K562 (cell line): ENCODE measurements around the gene KRT72. TPM values are rescaled to one million over a fixed set of nuclear protein-coding genes. Genes with fewer than 3 reads are reported as not detected.

Experiments used
- ATAC-seq: fragments of 200-7000 bp; cut with Tn5 transposase; 3 replicates; pipeline ENCODE4 v1.9.1; 2020; ENCODE audit warnings: moderate library complexity
- BruUV-seq: library from RNA; stranded (reverse); fragments of 400-500 nt; replicated peaks from 2 replicates; lab custom pipeline; 2021; lab: Mats Ljungman, UMichigan
- CTCF ChIA-PET: fragments of 300-600 bp; formaldehyde crosslinking; extraction: SDS; loops from one replicate; lab custom pipeline; 2021; ENCODE audit warnings: low intra/inter-chr PET ratio; lab: Yijun Ruan, JAX
- POLR2A ChIA-PET: fragments of 300-600, 350-650 bp; sonication (Branson Sonifier 250); formaldehyde crosslinking; extraction: SDS; loops from one replicate; lab custom pipeline; 2021; ENCODE audit warnings: antibody characterized with exemption, inconsistent platforms; lab: Yijun Ruan, JAX
- DNase-seq, 4 experiments: peaks; one replicate each; pipeline versions ENCODE4 v3.0.0 to v3.0.0-alpha.2; 2011 to 2018; ENCODE audit warnings: low spot score in 3 of 4, mixed read lengths in 3 of 4; ENCODE audit errors: extremely low read depth in 1 of 4
- FAIRE-seq: peaks from 2 replicates; lab custom pipeline; 2011; peaks lifted over from hg19 to GRCh38; lab: Jason Lieb, UNC
- H2AFZ ChIP-seq: 2 replicates; pipeline ENCODE4 v1.6.0; 2011; ENCODE audit warnings: low read depth, low read length, control low read depth, inconsistent platforms
- H3K27ac ChIP-seq: fragments of 200-600 bp; 3 replicates; pipeline ENCODE4 v1.8.0; 2011; ENCODE audit warnings: low read depth, mild to moderate bottlenecking, control low read depth, inconsistent platforms, low read length, moderate library complexity, mixed read lengths; ENCODE audit errors: extremely low read depth
- H3K27me3 ChIP-seq, 2 experiments: fragments of 300-600 bp in 1 of 2; 2 replicates in 1 of 2; 3 replicates in 1 of 2; pipeline versions ENCODE4 v1.6.0 to v1.8.0; 2011; ENCODE audit warnings: inconsistent platforms in 2 of 2, low read length in 2 of 2, mild to moderate bottlenecking in 1 of 2, mixed read lengths in 1 of 2, moderate library complexity in 1 of 2; ENCODE audit not compliant: control insufficient read depth in 2 of 2, insufficient read depth in 2 of 2
- H3K36me3 ChIP-seq: fragments of 300-600 bp; 3 replicates; pipeline ENCODE4 v1.8.0; 2011; ENCODE audit warnings: mild to moderate bottlenecking, low read length, inconsistent platforms; ENCODE audit not compliant: control insufficient read depth, insufficient read depth
- H3K4me1 ChIP-seq, 2 experiments: fragments of 200-600 bp in 1 of 2; replicated peaks in 1 of 2; 2 replicates in 1 of 2; 3 replicates in 1 of 2; pipeline versions ENCODE4 v1.5.1 to v1.8.0; 2011; ENCODE audit warnings: inconsistent platforms in 2 of 2, low read length in 2 of 2, mild to moderate bottlenecking in 1 of 2, mixed read lengths in 1 of 2, moderate library complexity in 1 of 2; ENCODE audit not compliant: control insufficient read depth in 2 of 2, insufficient read depth in 2 of 2
- H3K4me2 ChIP-seq: 2 replicates; pipeline ENCODE4 v1.6.1; 2011; ENCODE audit warnings: low read length, control low read depth, inconsistent platforms, mixed read lengths; ENCODE audit not compliant: insufficient read depth
- H3K4me3 ChIP-seq: fragments of 200-600 bp; sonication (generic), shearing (Covaris generic); 2 replicates; pipeline ENCODE4 v1.5.1; 2016; ENCODE audit warnings: control low read depth, inconsistent platforms
- H3K79me2 ChIP-seq: fragments of 200-600 bp; 3 replicates; pipeline ENCODE4 v1.8.0; 2011; ENCODE audit warnings: low read length, inconsistent platforms; ENCODE audit not compliant: control insufficient read depth, insufficient read depth
- H3K9ac ChIP-seq, 2 experiments: 2 replicates each; pipeline versions ENCODE4 v1.6.0 to v1.6.1; 2011; ENCODE audit warnings: low read depth in 2 of 2, low read length in 2 of 2, control low read depth in 1 of 2, inconsistent platforms in 1 of 2, mild to moderate bottlenecking in 1 of 2, mixed read lengths in 1 of 2; ENCODE audit not compliant: insufficient read depth in 1 of 2
- H3K9me1 ChIP-seq: one replicate; pipeline ENCODE4 v1.6.0; 2011; ENCODE audit warnings: inconsistent platforms, mild to moderate bottlenecking, low read length, moderate library complexity; ENCODE audit not compliant: control insufficient read depth, insufficient read depth
- H3K9me3 ChIP-seq: replicated peaks from 2 replicates; pipeline ENCODE4 v1.5.1; 2011; ENCODE audit warnings: low read depth, low read length, inconsistent platforms; ENCODE audit not compliant: control insufficient read depth, insufficient read depth
- H4K20me1 ChIP-seq: replicated peaks from 2 replicates; pipeline ENCODE4 v1.6.1; 2011; ENCODE audit warnings: low read length, inconsistent platforms, mixed read lengths; ENCODE audit not compliant: control insufficient read depth, insufficient read depth
- EGR1 ChIP-seq: fragments of 450-650 bp; conservative IDR thresholded peaks from 2 replicates; pipeline ENCODE4 v1.6.1; 2017; ENCODE audit warnings: mild to moderate bottlenecking
- WGBS: fragments of 100-300 bp; shearing (Covaris generic); methylation state at CpG from one replicate; pipeline ENCODE4 v1.1.6; 2016; ENCODE audit warnings: low coverage, mixed read lengths; ENCODE audit not compliant: insufficient coverage; ENCODE audit errors: missing lambda C conversion rate; 5-methylcytosine and 5-hydroxymethylcytosine counted together
- in situ Hi-C: fragments of 300-500 bp; cut with MboI; formaldehyde crosslinking; loops from 4 replicates; pipeline ENCODE4 v1.15.0; 2018; ENCODE audit warnings: inconsistent platforms, mixed read lengths
- intact Hi-C: fragments of 100-400 bp; cut with micrococcal nuclease; formaldehyde crosslinking; loops from 2 replicates; pipeline ENCODE4 v1.14.2; 2022
- polyA plus RNA-seq, 8 experiments: library from polyadenylated mRNA; depleted of rRNA in 4 of 8; stranded (reverse) in 5 of 8; unstranded in 3 of 8; fragments of >200 nt; fragmentation: Nextera tagmentation in 2 of 8; fragmentation: Illumina TruSeq in 1 of 8; extraction: Ambion mirVana in 2 of 8; extraction: Trizol in 1 of 8; gene quantifications; 2 replicates each; pipeline versions ENCODE4 v1.2.1 to v1.2.3, GENCODE V29; 2011 to 2014; ENCODE audit warnings: inconsistent platforms in 1 of 8, missing spikeins in 1 of 8
- total RNA-seq, 7 experiments: library from RNA; depleted of rRNA in 6 of 7; stranded (reverse); fragments of >200 nt in 6 of 7; fragmentation: Illumina TruSeq in 2 of 7; extraction: Trizol in 2 of 7; gene quantifications; 2 replicates each; pipeline versions ENCODE4 v1.2.1 to v1.2.3, GENCODE V29; 2011 to 2021; ENCODE audit warnings: low replicate concordance in 1 of 7
- TF ChIP-seq, protein P1 (sequence below), 2 experiments: IDR thresholded peaks; 2 replicates each; pipeline ENCODE4 v1.6.1; 2012; ENCODE audit warnings: improper control_type of control experiment in 2 of 2, low read depth in 2 of 2, low read length in 2 of 2, borderline replicate concordance in 1 of 2
- TF ChIP-seq, protein P2 (sequence below): fragments of 450-650 bp; IDR thresholded peaks from 2 replicates; pipeline ENCODE4 v1.6.1; 2016; ENCODE audit warnings: low read depth

The KRT72 gene
- total and polyA plus RNA-seq, 9 of the 15 experiments (the other 6 are each of a cell fraction or from before 2014, with no cell fraction given): not detected

DNA sequence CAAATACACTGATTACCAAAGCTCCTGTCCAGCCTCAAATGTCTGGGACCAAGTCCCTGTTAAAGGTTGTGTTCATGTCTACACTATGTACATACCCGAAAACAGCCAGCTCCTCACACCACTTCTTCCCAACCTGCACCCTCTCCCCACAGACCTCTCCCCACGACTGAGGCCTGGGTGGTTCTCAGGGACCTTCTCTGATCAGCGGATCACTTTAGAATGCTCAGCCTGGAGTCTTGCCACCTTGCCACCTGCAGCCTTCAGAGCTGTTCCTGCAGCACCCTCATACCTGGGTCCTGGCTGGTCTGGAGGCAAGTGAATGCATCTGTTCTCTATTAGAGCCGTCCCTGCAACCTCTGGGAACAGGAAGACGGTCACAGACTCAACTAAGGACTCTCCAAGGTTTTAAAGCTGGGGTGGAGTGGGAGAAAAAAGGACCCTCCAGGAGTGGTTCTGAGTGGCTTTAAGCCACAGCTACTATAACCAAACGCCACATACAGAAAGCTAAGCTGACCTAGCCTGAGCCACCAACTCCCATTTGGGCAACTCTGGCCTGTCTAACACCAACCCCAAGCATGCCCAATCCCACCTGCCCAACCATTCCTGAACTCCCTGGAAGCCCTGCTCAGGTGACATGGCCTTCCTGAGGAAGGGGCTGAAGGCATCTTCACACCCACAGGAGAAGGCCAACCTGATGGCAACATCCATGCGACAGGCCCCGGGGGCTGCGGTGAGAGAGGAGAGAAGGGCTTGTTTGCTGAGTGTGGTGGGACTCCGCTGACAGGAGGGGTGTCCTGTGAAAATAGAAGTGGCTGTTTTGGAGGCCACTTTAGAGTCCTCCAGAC is 42.2 kb upstream of the KRT72 start (continued):
- TF ChIP-seq, protein P1, sequence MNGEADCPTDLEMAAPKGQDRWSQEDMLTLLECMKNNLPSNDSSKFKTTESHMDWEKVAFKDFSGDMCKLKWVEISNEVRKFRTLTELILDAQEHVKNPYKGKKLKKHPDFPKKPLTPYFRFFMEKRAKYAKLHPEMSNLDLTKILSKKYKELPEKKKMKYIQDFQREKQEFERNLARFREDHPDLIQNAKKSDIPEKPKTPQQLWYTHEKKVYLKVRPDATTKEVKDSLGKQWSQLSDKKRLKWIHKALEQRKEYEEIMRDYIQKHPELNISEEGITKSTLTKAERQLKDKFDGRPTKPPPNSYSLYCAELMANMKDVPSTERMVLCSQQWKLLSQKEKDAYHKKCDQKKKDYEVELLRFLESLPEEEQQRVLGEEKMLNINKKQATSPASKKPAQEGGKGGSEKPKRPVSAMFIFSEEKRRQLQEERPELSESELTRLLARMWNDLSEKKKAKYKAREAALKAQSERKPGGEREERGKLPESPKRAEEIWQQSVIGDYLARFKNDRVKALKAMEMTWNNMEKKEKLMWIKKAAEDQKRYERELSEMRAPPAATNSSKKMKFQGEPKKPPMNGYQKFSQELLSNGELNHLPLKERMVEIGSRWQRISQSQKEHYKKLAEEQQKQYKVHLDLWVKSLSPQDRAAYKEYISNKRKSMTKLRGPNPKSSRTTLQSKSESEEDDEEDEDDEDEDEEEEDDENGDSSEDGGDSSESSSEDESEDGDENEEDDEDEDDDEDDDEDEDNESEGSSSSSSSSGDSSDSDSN (IDR thresholded peaks at IDR 0.05; ENCODE audit: borderline replicate concordance in 1 of 2, low read depth in 2 of 2, low read length in 2 of 2): no peak

DNA sequence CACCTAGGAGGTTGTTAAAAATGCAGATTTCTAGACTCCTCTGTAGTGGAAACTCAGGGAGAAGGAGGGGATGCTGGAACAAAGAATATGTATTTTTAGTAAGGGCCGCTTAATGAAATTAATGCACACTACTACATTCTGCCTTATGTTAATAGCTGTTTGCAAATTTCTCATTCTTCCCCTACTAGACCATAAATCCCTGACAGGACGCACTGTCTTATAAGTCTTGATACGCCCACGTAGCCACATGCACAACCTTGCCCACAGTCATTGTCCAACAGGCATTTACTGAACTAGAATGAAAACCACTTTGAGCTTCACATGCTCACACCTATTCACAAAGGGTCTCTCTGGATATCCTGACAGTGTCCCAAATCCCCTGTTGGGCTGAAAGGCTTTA is 40.2 kb upstream of the KRT72 start:
- CTCF ChIA-PET: no interaction called here
- 48% methylated on average over 4 of the region's 4 CpGs for WGBS
- Histone ChIP-seq H3K36me3 (no peaks in the 10 kb centered on the region), H3K9me1 (no peaks in the 10 kb centered on the region), H3K79me2 (no peaks in the 10 kb centered on the region), H4K20me1 (no peaks in the 10 kb centered on the region), H3K9me3 (no peaks in the 10 kb centered on the region), H3K27me3 (no peaks in the 10 kb centered on the region), H2AFZ (0 out of 2 replicates have a peak overlapping the region, but pooled peaks have one; percentile 3), H3K27ac (no peak overlapping the region), H3K9ac (no peak overlapping the region), H3K4me1 (peaks cover 14 to 32% of the 10 kb centered on the region in 2 experiments), H3K4me2 (no peak overlapping the region), H3K4me3 (no peak overlapping the region)
- no TSS peak for BruUV-seq
- TF ChIP-seq, protein P2, sequence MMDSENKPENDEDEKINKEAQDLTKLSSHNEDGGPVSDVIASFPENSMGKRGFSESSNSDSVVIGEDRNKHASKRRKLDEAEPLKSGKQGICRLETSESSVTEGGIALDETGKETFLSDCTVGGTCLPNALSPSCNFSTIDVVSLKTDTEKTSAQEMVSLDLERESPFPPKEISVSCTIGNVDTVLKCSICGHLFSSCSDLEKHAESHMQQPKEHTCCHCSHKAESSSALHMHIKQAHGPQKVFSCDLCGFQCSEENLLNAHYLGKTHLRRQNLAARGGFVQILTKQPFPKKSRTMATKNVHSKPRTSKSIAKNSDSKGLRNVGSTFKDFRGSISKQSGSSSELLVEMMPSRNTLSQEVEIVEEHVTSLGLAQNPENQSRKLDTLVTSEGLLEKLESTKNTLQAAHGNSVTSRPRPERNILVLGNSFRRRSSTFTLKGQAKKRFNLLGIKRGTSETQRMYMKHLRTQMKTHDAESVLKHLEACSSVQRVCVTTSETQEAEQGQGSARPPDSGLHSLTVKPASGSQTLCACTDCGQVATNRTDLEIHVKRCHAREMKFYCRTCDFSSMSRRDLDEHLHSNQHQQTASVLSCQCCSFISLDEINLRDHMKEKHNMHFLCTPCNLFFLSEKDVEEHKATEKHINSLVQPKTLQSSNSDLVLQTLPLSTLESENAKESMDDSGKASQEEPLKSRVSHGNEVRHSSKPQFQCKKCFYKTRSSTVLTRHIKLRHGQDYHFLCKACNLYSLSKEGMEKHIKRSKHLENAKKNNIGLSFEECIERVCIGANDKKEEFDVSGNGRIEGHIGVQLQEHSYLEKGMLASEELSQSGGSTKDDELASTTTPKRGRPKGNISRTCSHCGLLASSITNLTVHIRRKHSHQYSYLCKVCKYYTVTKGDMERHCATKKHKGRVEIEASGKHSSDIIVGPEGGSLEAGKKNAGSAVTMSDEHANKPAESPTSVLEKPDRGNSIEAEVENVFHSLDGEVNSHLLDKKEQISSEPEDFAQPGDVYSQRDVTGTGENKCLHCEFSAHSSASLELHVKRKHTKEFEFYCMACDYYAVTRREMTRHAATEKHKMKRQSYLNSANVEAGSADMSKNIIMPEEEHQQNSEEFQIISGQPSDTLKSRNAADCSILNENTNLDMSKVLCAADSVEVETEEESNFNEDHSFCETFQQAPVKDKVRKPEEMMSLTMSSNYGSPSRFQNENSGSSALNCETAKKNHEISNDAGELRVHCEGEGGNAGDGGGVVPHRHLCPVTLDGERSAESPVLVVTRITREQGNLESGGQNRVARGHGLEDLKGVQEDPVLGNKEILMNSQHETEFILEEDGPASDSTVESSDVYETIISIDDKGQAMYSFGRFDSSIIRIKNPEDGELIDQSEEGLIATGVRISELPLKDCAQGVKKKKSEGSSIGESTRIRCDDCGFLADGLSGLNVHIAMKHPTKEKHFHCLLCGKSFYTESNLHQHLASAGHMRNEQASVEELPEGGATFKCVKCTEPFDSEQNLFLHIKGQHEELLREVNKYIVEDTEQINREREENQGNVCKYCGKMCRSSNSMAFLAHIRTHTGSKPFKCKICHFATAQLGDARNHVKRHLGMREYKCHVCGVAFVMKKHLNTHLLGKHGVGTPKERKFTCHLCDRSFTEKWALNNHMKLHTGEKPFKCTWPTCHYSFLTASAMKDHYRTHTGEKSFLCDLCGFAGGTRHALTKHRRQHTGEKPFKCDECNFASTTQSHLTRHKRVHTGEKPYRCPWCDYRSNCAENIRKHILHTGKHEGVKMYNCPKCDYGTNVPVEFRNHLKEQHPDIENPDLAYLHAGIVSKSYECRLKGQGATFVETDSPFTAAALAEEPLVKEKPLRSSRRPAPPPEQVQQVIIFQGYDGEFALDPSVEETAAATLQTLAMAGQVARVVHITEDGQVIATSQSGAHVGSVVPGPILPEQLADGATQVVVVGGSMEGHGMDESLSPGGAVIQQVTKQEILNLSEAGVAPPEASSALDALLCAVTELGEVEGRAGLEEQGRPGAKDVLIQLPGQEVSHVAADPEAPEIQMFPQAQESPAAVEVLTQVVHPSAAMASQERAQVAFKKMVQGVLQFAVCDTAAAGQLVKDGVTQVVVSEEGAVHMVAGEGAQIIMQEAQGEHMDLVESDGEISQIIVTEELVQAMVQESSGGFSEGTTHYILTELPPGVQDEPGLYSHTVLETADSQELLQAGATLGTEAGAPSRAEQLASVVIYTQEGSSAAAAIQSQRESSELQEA: no peak
- TF ChIP-seq EGR1: peak; percentile 30; the same call in 1 of the 2 replicates
- FAIRE-seq (no peak), ATAC-seq (no peak), DNase-seq (no peak)
- in situ Hi-C loops (no loop called here), intact Hi-C loops (no loop called here)
- POLR2A ChIA-PET: interaction anchor here (1.6 kb wide), 1 partner anchor 66 kb away, joined by 3 read pairs; no protein-coding TSS in a partner anchor
